ENCODE measurements around the gene HCN2. TPM values are rescaled to one million over a fixed set of nuclear protein-coding genes. Genes with fewer than 3 reads are reported as not detected.
A peak's percentile ranks its signal among the peaks of the same experiment; 100 is the strongest.

Gene HCN2
- total and polyA plus RNA-seq, 2 of the 8 experiments (the other 6 are each of a cell fraction or from before 2014, with no cell fraction given) = 1.0 to 4.0 TPM

DNA sequence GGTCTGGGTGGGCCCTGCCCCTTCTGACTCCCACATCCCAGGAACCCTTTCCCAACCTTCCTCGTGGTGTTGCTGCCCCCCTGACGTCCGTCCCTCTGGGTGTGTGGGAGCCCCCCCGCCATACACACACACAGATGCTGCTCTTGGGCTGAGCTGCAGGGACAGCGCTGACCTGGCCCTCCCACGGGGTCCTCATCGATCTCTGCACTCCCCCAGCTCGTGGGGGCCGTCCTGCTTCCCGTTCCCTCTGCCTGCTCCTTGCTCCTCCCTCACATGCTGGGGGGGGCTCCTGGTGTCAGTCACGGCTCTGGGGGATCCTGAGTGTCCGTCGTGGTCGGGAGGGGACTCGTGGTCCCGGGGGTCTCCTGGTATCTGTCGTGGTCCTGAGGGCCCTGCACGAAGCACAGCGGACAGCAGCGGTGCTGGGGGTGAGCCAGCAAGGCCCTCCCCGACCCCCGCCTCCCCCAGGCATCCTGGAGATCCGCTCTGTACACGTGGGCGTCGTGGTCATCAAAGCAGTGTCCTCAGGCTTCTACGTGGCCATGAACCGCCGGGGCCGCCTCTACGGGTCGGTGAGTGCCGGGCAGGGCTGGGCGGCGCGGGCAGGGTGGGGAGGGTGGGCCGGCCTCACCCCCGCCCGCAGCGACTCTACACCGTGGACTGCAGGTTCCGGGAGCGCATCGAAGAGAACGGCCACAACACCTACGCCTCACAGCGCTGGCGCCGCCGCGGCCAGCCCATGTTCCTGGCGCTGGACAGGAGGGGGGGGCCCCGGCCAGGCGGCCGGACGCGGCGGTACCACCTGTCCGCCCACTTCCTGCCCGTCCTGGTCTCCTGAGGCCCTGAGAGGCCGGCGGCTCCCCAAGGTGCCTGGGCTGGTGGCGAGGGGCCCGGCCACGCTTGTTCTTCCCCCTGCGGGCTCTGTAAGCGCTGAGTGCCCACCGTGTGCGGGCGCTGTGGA lies 53.4 kb downstream of the HCN2 start:
- no peaks in the 10 kb centered on the region for H3K9me3 ChIP-seq (ENCODE audit: insufficient read depth in 2 of 2, low read depth in 1 of 2, low read length in 1 of 2)
- H3K9ac ChIP-seq (replicated peaks in 1 of 4; ENCODE audit: extremely low read depth in 1 of 4, low read depth in 3 of 4, low read length in 3 of 4) = no peak overlapping the region
- no peak for TF ChIP-seq RBBP5 (IDR thresholded peaks at IDR 0.05; ENCODE audit: borderline replicate concordance, low read depth, low read length)
- TF ChIP-seq TEAD4 (IDR thresholded peaks at IDR 0.05; ENCODE audit: low read depth, low read length) = no peak
- no peak for TF ChIP-seq SP1 (IDR thresholded peaks at IDR 0.05; ENCODE audit: low read depth, low read length)
- no peak overlapping the region for H3K4me2 ChIP-seq (ENCODE audit: insufficient read depth in 1 of 2, low read depth in 2 of 2, low read length in 2 of 2)
- H2BK15ac ChIP-seq (ENCODE audit: low read length) = no peak overlapping the region
- H3K79me1 ChIP-seq (ENCODE audit: low read depth, low read length) = no peaks in the 10 kb centered on the region; the same call in 1 of the 2 replicates
- H3K23ac ChIP-seq (ENCODE audit: insufficient read length) = no peak overlapping the region
- no peaks in the 10 kb centered on the region for H3K79me2 ChIP-seq (ENCODE audit: control insufficient read depth in 1 of 2, insufficient read depth in 2 of 2, low read length in 2 of 2)
- no peak overlapping the region for H3K4me3 ChIP-seq (ENCODE audit: extremely low read depth in 1 of 4, insufficient read depth in 2 of 4, low read depth in 3 of 4, low read length in 4 of 4)
- peaks cover 5 to 10% of the 10 kb centered on the region in 2 experiments for H4K20me1 ChIP-seq (replicated peaks in 1 of 2; ENCODE audit: control insufficient read depth in 1 of 2, insufficient read depth in 2 of 2, low read length in 2 of 2)
- H3K27me3 ChIP-seq (replicated peaks in 1 of 4; ENCODE audit: control insufficient read depth in 3 of 4, extremely low read depth in 1 of 4, insufficient read depth in 3 of 4, low read length in 3 of 4) = peaks cover 0 to 12% (median 9%) of the 10 kb centered on the region in 4 experiments; a peak in 5 of 7 replicates
- ChIA-PET POLR2A (ENCODE audit: partially characterized antibody) (interaction anchor here (0.7 to 1.4 kb wide), 6 partner anchors 9 to 27 kb away, joined by 3 to 4 read pairs (median 3); partner anchors contain the start of gene POLRMT), CTCF (ENCODE audit: partially characterized antibody) (interaction anchor here (1.5 kb wide), 1 partner anchor 14 kb away, joined by 6 read pairs; no protein-coding TSS in a partner anchor)
- peaks cover 5% of the 10 kb centered on the region; the same call in 1 of the 2 replicates for H3K23me2 ChIP-seq (ENCODE audit: low read depth, low read length)
- H3K14ac ChIP-seq (ENCODE audit: insufficient read length) = no peak overlapping the region
- no peak overlapping the region for H4K5ac ChIP-seq (ENCODE audit: insufficient read length, low read depth, low read length)
- H3K36me3 ChIP-seq (ENCODE audit: control insufficient read depth in 2 of 4, insufficient read depth in 4 of 4, low read length in 3 of 4) = peaks cover 0 to 29% (median 11%) of the 10 kb centered on the region in 4 experiments; a peak in 5 of 8 replicates
- no peak overlapping the region for H3K56ac ChIP-seq (replicated peaks; ENCODE audit: insufficient read length, low read depth, low read length)
- peak overlapping the region; percentile 85; the same call in 1 of the 2 replicates for H4K8ac ChIP-seq (ENCODE audit: extremely low read depth, insufficient read depth, low read length)
- H2AFZ ChIP-seq (ENCODE audit: low read length) = no peak overlapping the region
- FAIRE-seq = no peak
- H2AK5ac ChIP-seq (ENCODE audit: low read depth, low read length) = no peak overlapping the region
- no peak overlapping the region for H4K91ac ChIP-seq (replicated peaks; ENCODE audit: insufficient read length, low read length)
- H3K4me1 ChIP-seq (replicated peaks in 1 of 4; ENCODE audit: control insufficient read depth in 3 of 4, insufficient read depth in 4 of 4, low read length in 3 of 4) = peaks cover 0 to 4% (median under 1%) of the 10 kb centered on the region in 4 experiments; a peak in 2 of 7 replicates
- DNase-seq (ENCODE audit: low read depth in 1 of 2, low spot score in 2 of 2) = no peak
- H2BK5ac ChIP-seq (ENCODE audit: low read depth, low read length) = no peak overlapping the region
- whole genome bisulfite sequencing, 2 experiments (ENCODE audit: extremely low coverage in 1 of 2, insufficient coverage in 1 of 2, insufficient read length in 1 of 2, insufficient replicate concordance in 2 of 2, low coverage in 1 of 2, low lambda C conversion rate in 2 of 2, missing lambda C conversion rate in 1 of 2) = 94% methylated on average over 34 of the region's 70 CpGs; no CpG with 5 or more reads in 1 of the 2 experiments
- no peak overlapping the region for H2BK120ac ChIP-seq (replicated peaks; ENCODE audit: low read depth, low read length)
- H3K27ac ChIP-seq (ENCODE audit: low read depth, low read length) = no peak overlapping the region
- no peak overlapping the region for H2BK20ac ChIP-seq (ENCODE audit: low read length)
- no peak overlapping the region for H2BK12ac ChIP-seq (ENCODE audit: low read depth, low read length)
- no peak overlapping the region for H3K4ac ChIP-seq (replicated peaks; ENCODE audit: insufficient read length, low read depth, low read length)
- H3K18ac ChIP-seq (ENCODE audit: extremely low read depth, low read length) = no peak overlapping the region
